OCI-LY1 (cell line): ENCODE results near the gene SYPL1.

ENCODE experiments used
- EZH2 ChIP-seq: fragments of 200-600 bp; sonication (generic), shearing (Covaris generic); IDR thresholded peaks from 2 replicates; pipeline ENCODE4 v1.8.0; 2017; ENCODE audit warnings: borderline replicate concordance, mixed run types, mild to moderate bottlenecking, antibody characterized with exemption, low read length, moderate library complexity, mixed read lengths
- TF ChIP-seq, protein P1 (sequence below): fragments of 200-600 bp; sonication (generic), shearing (Covaris generic); IDR thresholded peaks from 2 replicates; pipeline ENCODE4 v1.5.1; 2017; ENCODE audit warnings: mild to moderate bottlenecking, antibody characterized with exemption, low read length, moderate library complexity, mixed read lengths

DNA sequence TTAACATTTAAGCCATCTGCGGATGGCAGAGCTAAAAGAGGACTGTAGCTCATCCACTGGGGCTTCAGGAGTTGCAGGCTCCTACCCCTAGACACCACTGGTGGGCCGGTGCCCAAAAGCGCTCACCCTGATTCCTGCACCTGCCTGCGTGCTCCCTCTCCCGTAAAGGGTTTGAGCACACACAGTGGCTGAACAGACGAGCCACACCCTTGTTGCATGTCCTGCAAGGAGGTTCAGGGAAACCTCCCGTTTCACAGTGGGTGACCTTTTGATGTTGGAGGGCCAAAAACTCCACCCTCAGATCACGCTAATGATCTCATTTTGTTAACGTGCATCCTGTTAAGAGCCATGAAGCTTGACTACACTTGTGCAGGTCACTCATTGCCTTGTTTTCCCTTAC lies 37.9 kb downstream of the SYPL1 start:
- TF ChIP-seq, protein P1, sequence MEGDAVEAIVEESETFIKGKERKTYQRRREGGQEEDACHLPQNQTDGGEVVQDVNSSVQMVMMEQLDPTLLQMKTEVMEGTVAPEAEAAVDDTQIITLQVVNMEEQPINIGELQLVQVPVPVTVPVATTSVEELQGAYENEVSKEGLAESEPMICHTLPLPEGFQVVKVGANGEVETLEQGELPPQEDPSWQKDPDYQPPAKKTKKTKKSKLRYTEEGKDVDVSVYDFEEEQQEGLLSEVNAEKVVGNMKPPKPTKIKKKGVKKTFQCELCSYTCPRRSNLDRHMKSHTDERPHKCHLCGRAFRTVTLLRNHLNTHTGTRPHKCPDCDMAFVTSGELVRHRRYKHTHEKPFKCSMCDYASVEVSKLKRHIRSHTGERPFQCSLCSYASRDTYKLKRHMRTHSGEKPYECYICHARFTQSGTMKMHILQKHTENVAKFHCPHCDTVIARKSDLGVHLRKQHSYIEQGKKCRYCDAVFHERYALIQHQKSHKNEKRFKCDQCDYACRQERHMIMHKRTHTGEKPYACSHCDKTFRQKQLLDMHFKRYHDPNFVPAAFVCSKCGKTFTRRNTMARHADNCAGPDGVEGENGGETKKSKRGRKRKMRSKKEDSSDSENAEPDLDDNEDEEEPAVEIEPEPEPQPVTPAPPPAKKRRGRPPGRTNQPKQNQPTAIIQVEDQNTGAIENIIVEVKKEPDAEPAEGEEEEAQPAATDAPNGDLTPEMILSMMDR = no peak
- no peak for TF ChIP-seq EZH2
